HCT116 (cell line): Measurements from ENCODE around the gene DGKZ. TPM values are rescaled to one million over a fixed set of nuclear protein-coding genes. Genes with fewer than 3 reads are reported as not detected.

Experiments
- ATAC-seq: fragments of 200-7000 bp; cut with Tn5 transposase; 2 replicates; pipeline ENCODE4 v1.9.1; 2020; ENCODE audit warnings: mild to moderate bottlenecking, moderate library complexity
- BruUV-seq: library from RNA; stranded (reverse); fragments of 400-500 nt; replicated peaks from 2 replicates; lab custom pipeline; 2021; lab: Mats Ljungman, UMichigan
- CTCF ChIA-PET: fragments of 300-600 bp; sonication (Branson Sonifier 250); formaldehyde crosslinking; loops from one replicate; lab custom pipeline; 2021; ENCODE audit warnings: antibody characterized with exemption; lab: Charles Lee
- POLR2A ChIA-PET: fragments of 300-600, 350-600 bp; sonication (Branson Sonifier 250); formaldehyde crosslinking; loops from one replicate; lab custom pipeline; 2021; ENCODE audit warnings: antibody characterized with exemption; lab: Charles Lee
- RAD21 ChIA-PET, 2 experiments: fragments of 300-600 bp; sonication (Branson Sonifier 250); formaldehyde crosslinking; loops; one replicate each; lab custom pipeline; 2023; ENCODE audit warnings: low total read pairs in 2 of 2; ENCODE audit not compliant: uncharacterized antibody in 2 of 2, unreplicated experiment in 2 of 2, low non-redundant PET in 1 of 2; lab: Charles Lee
- DNase-seq: peaks from one replicate; pipeline ENCODE4 v3.0.0-alpha.2; 2010; ENCODE audit warnings: low read depth, low spot score
- H2AFZ ChIP-seq: fragments of 200-600 bp; shearing (Covaris generic), sonication (generic); 2 replicates; pipeline ENCODE4 v1.6.1; 2017; ENCODE audit warnings: low read depth, mixed run types, mixed read lengths, antibody characterized with exemption, low read length; ENCODE audit not compliant: poor library complexity, severe bottlenecking
- H3K27ac ChIP-seq: 2 replicates; pipeline ENCODE4 v1.5.1; 2012; ENCODE audit warnings: low read depth, low read length
- H3K27me3 ChIP-seq: fragments of 200-600 bp; sonication (generic); 2 replicates; pipeline ENCODE4 v1.6.1; 2016; ENCODE audit warnings: mixed run types, low read length, mixed read lengths; ENCODE audit not compliant: insufficient read depth
- H3K36me3 ChIP-seq, 2 experiments: fragments of 200-500 bp in 1 of 2; fragments of 200-600 bp in 1 of 2; sonication (Bioruptor generic) in 1 of 2; sonication (generic) in 1 of 2; 2 replicates each; pipeline versions ENCODE4 v1.5.1 to v1.6.1; 2014 to 2016; ENCODE audit warnings: low read length in 2 of 2, inconsistent platforms in 1 of 2, mixed read lengths in 1 of 2, mixed run types in 1 of 2; ENCODE audit not compliant: insufficient read depth in 2 of 2, control insufficient read depth in 1 of 2
- H3K4me1 ChIP-seq, 2 experiments: fragments of 200-600 bp in 1 of 2; sonication (generic) in 1 of 2; 2 replicates each; pipeline versions ENCODE4 v1.5.1 to v1.6.1; 2012 to 2017; ENCODE audit warnings: low read length in 2 of 2, inconsistent platforms in 1 of 2, mild to moderate bottlenecking in 1 of 2, mixed read lengths in 1 of 2, mixed run types in 1 of 2, moderate library complexity in 1 of 2; ENCODE audit not compliant: insufficient read depth in 2 of 2, control insufficient read depth in 1 of 2
- H3K4me2 ChIP-seq: fragments of 200-600 bp; sonication (generic); 2 replicates; pipeline ENCODE4 v1.6.1; 2017; ENCODE audit warnings: mixed run types, low read length, mixed read lengths
- H3K4me3 ChIP-seq, 2 experiments: fragments of 200-600 bp in 1 of 2; sonication (generic) in 1 of 2; replicated peaks in 1 of 2; 2 replicates each; pipeline ENCODE4 v1.5.1; 2011 to 2016; ENCODE audit warnings: low read length in 2 of 2, control low read depth in 1 of 2, low read depth in 1 of 2, mild to moderate bottlenecking in 1 of 2, mixed read lengths in 1 of 2, mixed run types in 1 of 2
- H3K79me2 ChIP-seq: fragments of 200-600 bp; sonication (generic); 2 replicates; pipeline ENCODE4 v1.6.1; 2017; ENCODE audit warnings: mild to moderate bottlenecking, mixed run types, low read length, moderate library complexity, mixed read lengths; ENCODE audit not compliant: insufficient read depth
- H3K9ac ChIP-seq: fragments of 200-600 bp; sonication (generic); 2 replicates; pipeline ENCODE4 v1.6.1; 2016; ENCODE audit warnings: low read length, mixed read lengths
- H3K9me2 ChIP-seq: fragments of 200-600 bp; sonication (generic), shearing (Covaris generic); 2 replicates; pipeline ENCODE4 v1.6.1; 2017; ENCODE audit warnings: mixed run types, mild to moderate bottlenecking, moderate library complexity; ENCODE audit not compliant: insufficient read depth
- H3K9me3 ChIP-seq, 2 experiments: fragments of 200-500 bp in 1 of 2; fragments of 200-600 bp in 1 of 2; sonication (Bioruptor generic) in 1 of 2; sonication (generic) in 1 of 2; 2 replicates each; pipeline ENCODE4 v1.6.1; 2014 to 2017; ENCODE audit warnings: low read length in 2 of 2, mixed read lengths in 2 of 2, inconsistent platforms in 1 of 2, low read depth in 1 of 2, mild to moderate bottlenecking in 1 of 2, mixed run types in 1 of 2, moderate library complexity in 1 of 2; ENCODE audit not compliant: control insufficient read depth in 1 of 2, insufficient read depth in 1 of 2
- H4K20me1 ChIP-seq: fragments of 200-600 bp; sonication (generic), shearing (Covaris generic); 2 replicates; pipeline ENCODE4 v1.6.1; 2017; ENCODE audit warnings: mixed run types, mild to moderate bottlenecking, moderate library complexity; ENCODE audit not compliant: insufficient read depth
- CBX3 ChIP-seq: IDR thresholded peaks from 2 replicates; pipeline ENCODE4 v1.6.1; 2012; ENCODE audit warnings: low read depth
- CEBPB ChIP-seq: IDR thresholded peaks from 2 replicates; pipeline ENCODE4 v1.6.1; 2012; ENCODE audit warnings: low read depth
- EGR1 ChIP-seq: IDR thresholded peaks from 2 replicates; pipeline ENCODE4 v1.6.1; 2012; ENCODE audit warnings: low read depth
- EZH2 ChIP-seq: fragments of 200-600 bp; sonication (generic); IDR thresholded peaks from 2 replicates; pipeline ENCODE4 v1.6.1; 2017; ENCODE audit warnings: antibody characterized with exemption, mixed run types
- EZH2phosphoT487 ChIP-seq: fragments of 200-600 bp; IDR thresholded peaks from 2 replicates; pipeline ENCODE4 v1.6.1; 2018; ENCODE audit warnings: antibody characterized with exemption, borderline replicate concordance
- POLR2A ChIP-seq: IDR thresholded peaks from 2 replicates; pipeline ENCODE4 v1.7.0; 2011; ENCODE audit warnings: borderline replicate concordance; ENCODE audit not compliant: insufficient read depth, insufficient read length; ENCODE audit errors: extremely low read depth
- POLR2AphosphoS5 ChIP-seq: IDR thresholded peaks from 2 replicates; pipeline ENCODE4 v1.6.1; 2011; ENCODE audit warnings: mild to moderate bottlenecking, low read depth, low read length, moderate library complexity
- RAD21 ChIP-seq: IDR thresholded peaks from 2 replicates; pipeline ENCODE4 v1.6.1; 2012; ENCODE audit warnings: low read depth, mild to moderate bottlenecking
- SIN3A ChIP-seq: IDR thresholded peaks from 2 replicates; pipeline ENCODE4 v1.6.1; 2012; ENCODE audit warnings: low read depth
- SP1 ChIP-seq: IDR thresholded peaks from 2 replicates; pipeline ENCODE4 v1.6.1; 2012; ENCODE audit warnings: low read depth
- SRF ChIP-seq: IDR thresholded peaks from 2 replicates; pipeline ENCODE4 v1.6.1; 2012; ENCODE audit warnings: low read depth
- TCF7L2 ChIP-seq: IDR thresholded peaks from 2 replicates; pipeline ENCODE4 v1.7.0; 2011; ENCODE audit warnings: borderline replicate concordance, inconsistent platforms; ENCODE audit not compliant: insufficient read depth, insufficient read length; ENCODE audit errors: extremely low read depth
- YY1 ChIP-seq: IDR thresholded peaks from 2 replicates; pipeline ENCODE4 v1.6.1; 2011; ENCODE audit warnings: low read length, low read depth, moderate library complexity, mild to moderate bottlenecking; ENCODE audit not compliant: insufficient replicate concordance; ENCODE audit errors: extremely low read depth
- ZFX ChIP-seq: fragments of 450-650 bp; IDR thresholded peaks from 2 replicates; pipeline ENCODE4 v1.6.1; 2017
- ZNF274 ChIP-seq: fragments of 200-500 bp; sonication (Bioruptor generic); IDR thresholded peaks from 2 replicates; pipeline ENCODE4 v1.6.1; 2014; ENCODE audit warnings: mild to moderate bottlenecking, low read depth, low read length, inconsistent platforms
- intact Hi-C: fragments of 100-400 bp; cut with micrococcal nuclease; formaldehyde crosslinking; loops from 2 replicates; pipeline ENCODE4 v1.10.0; 2022
- total RNA-seq: library from RNA; stranded (reverse); gene quantifications from one replicate; pipeline ENCODE4 v1.2.1, GENCODE V29; 2021; ENCODE audit not compliant: unreplicated experiment
- TF ChIP-seq, protein P1 (sequence below): IDR thresholded peaks from 2 replicates; pipeline ENCODE4 v1.6.1; 2012; ENCODE audit warnings: low read depth
- TF ChIP-seq, protein P2 (sequence below): IDR thresholded peaks from 2 replicates; pipeline ENCODE4 v1.6.1; 2012
- TF ChIP-seq, protein P3 (sequence below), 3 experiments: fragments of 200-600 bp in 1 of 3; sonication (generic) in 1 of 3; IDR thresholded peaks in 2 of 3; conservative IDR thresholded peaks in 1 of 3; 2 replicates each; pipeline ENCODE4 v1.5.1; 2012 to 2017; ENCODE audit warnings: low read depth in 2 of 3, low read length in 2 of 3, antibody characterized with exemption in 1 of 3, borderline replicate concordance in 1 of 3, control low read depth in 1 of 3, mild to moderate bottlenecking in 1 of 3, mixed read lengths in 1 of 3, mixed run types in 1 of 3, moderate library complexity in 1 of 3; ENCODE audit not compliant: insufficient read depth in 1 of 3

DGKZ gene
- total RNA-seq, 1 experiment from 2014 or later, result 70.2 TPM

DNA sequence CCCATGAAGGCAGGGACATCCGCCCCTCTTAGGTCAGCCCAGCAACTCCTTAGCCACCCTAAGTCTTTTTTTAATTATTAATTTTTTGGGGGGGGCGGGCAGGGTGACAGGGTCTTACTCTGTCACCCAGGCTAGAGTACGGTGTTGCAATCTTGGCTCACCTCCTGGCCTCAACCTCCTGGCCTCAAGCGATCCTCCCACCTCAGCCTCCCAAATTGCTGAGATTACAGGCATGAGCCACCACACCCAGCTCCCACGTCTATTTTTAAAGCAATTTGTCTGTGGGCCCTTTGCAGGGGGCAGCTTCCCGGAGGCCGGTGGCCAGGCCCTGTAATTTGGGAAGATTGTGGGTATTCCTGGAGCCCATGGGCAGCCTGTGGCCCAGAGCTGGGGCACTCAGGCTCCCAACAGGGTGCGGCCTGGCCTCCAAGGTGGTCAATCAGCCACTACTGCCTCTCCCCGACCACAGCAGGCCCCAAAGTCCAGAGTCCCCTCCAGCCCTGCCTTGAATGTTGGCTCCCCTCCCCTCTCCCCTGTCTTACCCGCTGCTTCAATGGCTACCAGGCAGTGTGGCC is 42.6 kb upstream of the DGKZ start:
- no peaks in the 10 kb centered on the region for H3K9me2 ChIP-seq
- H4K20me1 ChIP-seq, result no peaks in the 10 kb centered on the region
- H3K4me2 ChIP-seq, result no peak overlapping the region
- H3K79me2 ChIP-seq, result no peaks in the 10 kb centered on the region
- TF ChIP-seq SIN3A (no peak), POLR2A (no peak), CEBPB (no peak), EZH2phosphoT487 (no peak), EZH2 (no peak), POLR2AphosphoS5 (no peak), SRF (no peak), EGR1 (no peak), CBX3 (no peak), RAD21 (no peak), YY1 (no peak), ZFX (no peak), TCF7L2 (no peak), ZNF274 (no peak), SP1 (no peak)
- TF ChIP-seq, protein P1, sequence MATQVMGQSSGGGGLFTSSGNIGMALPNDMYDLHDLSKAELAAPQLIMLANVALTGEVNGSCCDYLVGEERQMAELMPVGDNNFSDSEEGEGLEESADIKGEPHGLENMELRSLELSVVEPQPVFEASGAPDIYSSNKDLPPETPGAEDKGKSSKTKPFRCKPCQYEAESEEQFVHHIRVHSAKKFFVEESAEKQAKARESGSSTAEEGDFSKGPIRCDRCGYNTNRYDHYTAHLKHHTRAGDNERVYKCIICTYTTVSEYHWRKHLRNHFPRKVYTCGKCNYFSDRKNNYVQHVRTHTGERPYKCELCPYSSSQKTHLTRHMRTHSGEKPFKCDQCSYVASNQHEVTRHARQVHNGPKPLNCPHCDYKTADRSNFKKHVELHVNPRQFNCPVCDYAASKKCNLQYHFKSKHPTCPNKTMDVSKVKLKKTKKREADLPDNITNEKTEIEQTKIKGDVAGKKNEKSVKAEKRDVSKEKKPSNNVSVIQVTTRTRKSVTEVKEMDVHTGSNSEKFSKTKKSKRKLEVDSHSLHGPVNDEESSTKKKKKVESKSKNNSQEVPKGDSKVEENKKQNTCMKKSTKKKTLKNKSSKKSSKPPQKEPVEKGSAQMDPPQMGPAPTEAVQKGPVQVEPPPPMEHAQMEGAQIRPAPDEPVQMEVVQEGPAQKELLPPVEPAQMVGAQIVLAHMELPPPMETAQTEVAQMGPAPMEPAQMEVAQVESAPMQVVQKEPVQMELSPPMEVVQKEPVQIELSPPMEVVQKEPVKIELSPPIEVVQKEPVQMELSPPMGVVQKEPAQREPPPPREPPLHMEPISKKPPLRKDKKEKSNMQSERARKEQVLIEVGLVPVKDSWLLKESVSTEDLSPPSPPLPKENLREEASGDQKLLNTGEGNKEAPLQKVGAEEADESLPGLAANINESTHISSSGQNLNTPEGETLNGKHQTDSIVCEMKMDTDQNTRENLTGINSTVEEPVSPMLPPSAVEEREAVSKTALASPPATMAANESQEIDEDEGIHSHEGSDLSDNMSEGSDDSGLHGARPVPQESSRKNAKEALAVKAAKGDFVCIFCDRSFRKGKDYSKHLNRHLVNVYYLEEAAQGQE, result no peak
- TF ChIP-seq, protein P2, sequence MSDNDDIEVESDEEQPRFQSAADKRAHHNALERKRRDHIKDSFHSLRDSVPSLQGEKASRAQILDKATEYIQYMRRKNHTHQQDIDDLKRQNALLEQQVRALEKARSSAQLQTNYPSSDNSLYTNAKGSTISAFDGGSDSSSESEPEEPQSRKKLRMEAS, result no peak
- TF ChIP-seq, protein P3, sequence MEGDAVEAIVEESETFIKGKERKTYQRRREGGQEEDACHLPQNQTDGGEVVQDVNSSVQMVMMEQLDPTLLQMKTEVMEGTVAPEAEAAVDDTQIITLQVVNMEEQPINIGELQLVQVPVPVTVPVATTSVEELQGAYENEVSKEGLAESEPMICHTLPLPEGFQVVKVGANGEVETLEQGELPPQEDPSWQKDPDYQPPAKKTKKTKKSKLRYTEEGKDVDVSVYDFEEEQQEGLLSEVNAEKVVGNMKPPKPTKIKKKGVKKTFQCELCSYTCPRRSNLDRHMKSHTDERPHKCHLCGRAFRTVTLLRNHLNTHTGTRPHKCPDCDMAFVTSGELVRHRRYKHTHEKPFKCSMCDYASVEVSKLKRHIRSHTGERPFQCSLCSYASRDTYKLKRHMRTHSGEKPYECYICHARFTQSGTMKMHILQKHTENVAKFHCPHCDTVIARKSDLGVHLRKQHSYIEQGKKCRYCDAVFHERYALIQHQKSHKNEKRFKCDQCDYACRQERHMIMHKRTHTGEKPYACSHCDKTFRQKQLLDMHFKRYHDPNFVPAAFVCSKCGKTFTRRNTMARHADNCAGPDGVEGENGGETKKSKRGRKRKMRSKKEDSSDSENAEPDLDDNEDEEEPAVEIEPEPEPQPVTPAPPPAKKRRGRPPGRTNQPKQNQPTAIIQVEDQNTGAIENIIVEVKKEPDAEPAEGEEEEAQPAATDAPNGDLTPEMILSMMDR (IDR thresholded peaks at IDR 0.05 in 2 of 3, conservative IDR thresholded peaks at IDR 0.05 in 1 of 3; ENCODE audit: borderline replicate concordance in 1 of 3, insufficient read depth in 1 of 3, low read depth in 2 of 3, low read length in 2 of 3), result no peak
- DNase-seq (no peak), ATAC-seq (no peak)
- CTCF ChIA-PET, result no interaction called here
- H3K36me3 ChIP-seq, result no peaks in the 10 kb centered on the region
- no peak overlapping the region for H3K9ac ChIP-seq
- no peak overlapping the region for H3K27ac ChIP-seq
- no peaks in the 10 kb centered on the region for H3K27me3 ChIP-seq
- no TSS peak for BruUV-seq
- POLR2A ChIA-PET, result no interaction called here
- no peak overlapping the region for H2AFZ ChIP-seq
- H3K9me3 ChIP-seq, result no peaks in the 10 kb centered on the region
- no peak overlapping the region for H3K4me3 ChIP-seq
- RAD21 ChIA-PET, result no interaction called here
- intact Hi-C loops, result no loop called here
- peaks cover 3 to 21% of the 10 kb centered on the region in 2 experiments for H3K4me1 ChIP-seq
